Sigmoid colon (tissue), 4 donors: ENCODE results near the gene ELF1.

Source experiments
- EP300 ChIP-seq, 4 donors: sonication (generic); formaldehyde crosslinking; IDR thresholded peaks; one replicate each; pipeline ENCODE4 v1.6.1; 2017; ENCODE audit warnings: antibody characterized with exemption in 4 of 4
- POLR2A ChIP-seq, 2 donors: fragments of 450-650 bp; IDR thresholded peaks; one replicate each; pipeline ENCODE4 v1.6.1; 2016; ENCODE audit warnings: antibody characterized with exemption in 2 of 2, mild to moderate bottlenecking in 2 of 2, moderate library complexity in 2 of 2
- POLR2AphosphoS5 ChIP-seq, 4 donors: sonication (generic); formaldehyde crosslinking; IDR thresholded peaks; one replicate each; pipeline ENCODE4 v1.6.1; 2017; ENCODE audit warnings: antibody characterized with exemption in 4 of 4
- TF ChIP-seq, protein P1 (sequence below), 4 experiments: fragments of 450-650 bp in 3 of 4; fragments of 200-600 bp in 1 of 4; IDR thresholded peaks; one replicate each; pipeline ENCODE4 v1.5.1; 2016 to 2019; ENCODE audit warnings: antibody characterized with exemption in 4 of 4, mild to moderate bottlenecking in 3 of 4, moderate library complexity in 2 of 4

DNA sequence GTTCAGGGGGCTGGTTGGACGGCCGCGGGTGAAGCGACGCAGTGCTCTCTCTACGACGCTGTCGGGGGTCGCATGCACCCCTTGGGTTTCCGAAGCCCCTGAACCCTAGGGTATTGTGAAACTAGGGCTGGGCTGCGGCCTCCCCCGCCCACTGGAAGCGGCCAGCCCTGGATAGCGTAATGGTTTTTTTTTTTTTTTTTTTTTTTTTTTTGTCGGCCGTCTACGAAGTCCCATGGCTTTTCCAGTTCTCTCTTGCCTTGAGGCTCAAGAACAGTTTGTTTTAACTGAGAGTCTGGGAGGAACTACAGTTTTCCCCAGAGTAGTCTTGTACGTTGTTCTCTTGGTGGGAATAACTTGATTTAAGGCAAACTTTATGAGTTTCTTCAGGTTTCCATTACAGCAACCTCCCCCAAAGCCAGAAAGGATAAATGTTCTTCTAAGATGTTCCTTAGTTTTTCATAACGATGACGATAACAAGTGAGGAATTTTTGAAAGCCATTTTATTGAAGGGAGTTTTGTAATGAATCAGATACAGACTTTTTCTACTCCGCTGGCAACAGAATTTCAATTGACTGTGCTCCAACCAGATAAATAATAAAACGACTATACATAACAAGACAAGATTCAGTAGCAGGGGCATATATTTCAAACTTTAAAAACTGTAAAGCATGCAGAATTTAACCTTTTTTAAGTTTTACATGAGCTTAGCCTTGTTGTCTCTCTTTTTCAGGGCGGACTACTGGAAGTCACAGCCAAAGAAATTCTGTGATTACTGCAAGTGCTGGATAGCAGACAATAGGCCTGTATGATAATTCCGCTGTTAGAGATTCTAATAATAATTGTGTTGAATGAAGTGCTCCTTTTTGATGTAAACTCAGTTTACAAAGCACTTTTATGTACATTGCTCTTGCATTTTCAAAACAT lies 43.1 kb upstream of the ELF1 start:
- TF ChIP-seq POLR2A (IDR thresholded peaks at IDR 0.05) (peak in 1 of 2 donors; percentile 16), EP300 (IDR thresholded peaks at IDR 0.05) (peak in 1 of 4 donors; percentile 63), POLR2AphosphoS5 (IDR thresholded peaks at IDR 0.05) (peak in 2 of 4 donors; percentile 46 to 60)
- TF ChIP-seq, protein P1, sequence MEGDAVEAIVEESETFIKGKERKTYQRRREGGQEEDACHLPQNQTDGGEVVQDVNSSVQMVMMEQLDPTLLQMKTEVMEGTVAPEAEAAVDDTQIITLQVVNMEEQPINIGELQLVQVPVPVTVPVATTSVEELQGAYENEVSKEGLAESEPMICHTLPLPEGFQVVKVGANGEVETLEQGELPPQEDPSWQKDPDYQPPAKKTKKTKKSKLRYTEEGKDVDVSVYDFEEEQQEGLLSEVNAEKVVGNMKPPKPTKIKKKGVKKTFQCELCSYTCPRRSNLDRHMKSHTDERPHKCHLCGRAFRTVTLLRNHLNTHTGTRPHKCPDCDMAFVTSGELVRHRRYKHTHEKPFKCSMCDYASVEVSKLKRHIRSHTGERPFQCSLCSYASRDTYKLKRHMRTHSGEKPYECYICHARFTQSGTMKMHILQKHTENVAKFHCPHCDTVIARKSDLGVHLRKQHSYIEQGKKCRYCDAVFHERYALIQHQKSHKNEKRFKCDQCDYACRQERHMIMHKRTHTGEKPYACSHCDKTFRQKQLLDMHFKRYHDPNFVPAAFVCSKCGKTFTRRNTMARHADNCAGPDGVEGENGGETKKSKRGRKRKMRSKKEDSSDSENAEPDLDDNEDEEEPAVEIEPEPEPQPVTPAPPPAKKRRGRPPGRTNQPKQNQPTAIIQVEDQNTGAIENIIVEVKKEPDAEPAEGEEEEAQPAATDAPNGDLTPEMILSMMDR (IDR thresholded peaks at IDR 0.05) = no peak
